A549 (cell line): Measurements from ENCODE around the gene NNAT. TPM values are rescaled to one million over a fixed set of nuclear protein-coding genes. Genes with fewer than 3 reads are reported as not detected.

Experiments used
- ATAC-seq, 2 experiments: fragments of 200-7000 bp in 1 of 2; fragments of >200 bp in 1 of 2; cut with Nextera tagmentation in 1 of 2; cut with Tn5 transposase in 1 of 2; 3 replicates each; pipeline versions ENCODE4 v1.8.0 to v1.9.1; 2018 to 2020; ENCODE audit warnings: mild to moderate bottlenecking in 1 of 2, moderate library complexity in 1 of 2
- CTCF ChIA-PET: fragments of 300-600 bp; sonication (Branson Sonifier 250); formaldehyde crosslinking; extraction: SDS; loops from one replicate; lab custom pipeline; 2021; ENCODE audit warnings: antibody characterized with exemption, inconsistent platforms; lab: Yijun Ruan, JAX
- POLR2A ChIA-PET: fragments of 350-600 bp; formaldehyde crosslinking; extraction: SDS; loops from one replicate; lab custom pipeline; 2021; ENCODE audit warnings: antibody characterized with exemption, inconsistent platforms; lab: Yijun Ruan, JAX
- DNase-seq, 2 experiments: peaks; one replicate each; pipeline versions ENCODE4 v3.0.0 to v3.0.0-alpha.2; 2011 to 2016; ENCODE audit warnings: low read depth in 1 of 2, low spot score in 1 of 2
- FAIRE-seq: peaks from 2 replicates; lab custom pipeline; 2011; peaks lifted over from hg19 to GRCh38; lab: Jason Lieb, UNC
- H3K27ac ChIP-seq, 2 experiments: fragments of >200 bp; sonication (Bioruptor Twin); formaldehyde crosslinking; 3 replicates each; pipeline ENCODE4 v1.5.1; 2016 to 2017
- H3K4me1 ChIP-seq: fragments of >200 bp; sonication (Bioruptor Twin); formaldehyde crosslinking; 3 replicates; pipeline ENCODE4 v1.6.1; 2016
- H3K4me2 ChIP-seq: fragments of >200 bp; sonication (Bioruptor Twin); formaldehyde crosslinking; 3 replicates; pipeline ENCODE4 v1.6.1; 2016
- H3K4me3 ChIP-seq: fragments of >200 bp; sonication (Bioruptor Twin); formaldehyde crosslinking; 3 replicates; pipeline ENCODE4 v1.5.1; 2016
- H3K9me3 ChIP-seq: fragments of >200 bp; sonication (Bioruptor Twin); formaldehyde crosslinking; 3 replicates; pipeline ENCODE4 v1.6.1; 2016
- ESRRA ChIP-seq: fragments of 150-350 bp; IDR thresholded peaks from 2 replicates; pipeline ENCODE4 v1.6.1; 2014; ENCODE audit warnings: mild to moderate bottlenecking, low read length, borderline replicate concordance
- FOSB ChIP-seq: fragments of 250-450 bp; sonication (Bioruptor Pico); IDR thresholded peaks from 2 replicates; pipeline ENCODE4 v1.5.0; 2020; ENCODE audit warnings: mild to moderate bottlenecking, moderate library complexity
- FOXS1 ChIP-seq: fragments of 250-450 bp; sonication (Bioruptor Pico); IDR thresholded peaks from 2 replicates; pipeline ENCODE4 v1.5.0; 2020; ENCODE audit warnings: mild to moderate bottlenecking, moderate library complexity
- GATA3 ChIP-seq: IDR thresholded peaks from 2 replicates; pipeline ENCODE4 v1.6.1; 2012; ENCODE audit warnings: borderline replicate concordance
- KDM5A ChIP-seq: fragments of 200-600 bp; sonication (generic); IDR thresholded peaks from 2 replicates; pipeline ENCODE4 v1.6.1; 2016; ENCODE audit warnings: antibody characterized with exemption, mild to moderate bottlenecking
- MAZ ChIP-seq: fragments of 150-350 bp; IDR thresholded peaks from 2 replicates; pipeline ENCODE4 v1.6.1; 2014; ENCODE audit warnings: antibody characterized with exemption, low read depth, low read length, borderline replicate concordance
- MYC ChIP-seq: IDR thresholded peaks from 2 replicates; pipeline ENCODE4 v1.6.1; 2012; ENCODE audit warnings: mild to moderate bottlenecking, inconsistent platforms, low read length, improper control_type of control experiment, borderline replicate concordance
- PHF8 ChIP-seq: fragments of 200-600 bp; sonication (generic); IDR thresholded peaks from 2 replicates; pipeline ENCODE4 v1.6.1; 2016; ENCODE audit warnings: low read depth, mild to moderate bottlenecking, antibody characterized with exemption, moderate library complexity, borderline replicate concordance
- RNF2 ChIP-seq: fragments of 200-600 bp; sonication (generic); IDR thresholded peaks from 2 replicates; pipeline ENCODE4 v1.6.1; 2016; ENCODE audit warnings: low read depth, mild to moderate bottlenecking, antibody characterized with exemption, moderate library complexity, borderline replicate concordance
- TP53 ChIP-seq: fragments of 250-450 bp; sonication (Bioruptor Pico); IDR thresholded peaks from 2 replicates; pipeline ENCODE4 v1.5.0; 2021; ENCODE audit warnings: mild to moderate bottlenecking, moderate library complexity
- ZC3H11A ChIP-seq: fragments of 450-650 bp; IDR thresholded peaks from 2 replicates; pipeline ENCODE4 v1.6.1; 2014; ENCODE audit warnings: antibody characterized with exemption, mild to moderate bottlenecking
- WGBS: methylation state at CpG from one replicate; pipeline ENCODE4 v1.1.6; 2017; ENCODE audit errors: missing lambda C conversion rate; 5-methylcytosine and 5-hydroxymethylcytosine counted together
- polyA plus RNA-seq, 4 experiments: library from polyadenylated mRNA; depleted of rRNA in 3 of 4; stranded (reverse); fragments of >200 nt; fragmentation: RNase III in 1 of 4; extraction: RNeasy Plus Mini Kit Qiagen cat#74134 plus additional on column Dnase treatment in 1 of 4; gene quantifications; 2 replicates in 3 of 4; 3 replicates in 1 of 4; pipeline ENCODE4 v1.2.3, GENCODE V29; 2011 to 2017
- TF ChIP-seq, protein P1 (sequence below): fragments of 200-600 bp; sonication (generic); IDR thresholded peaks from 2 replicates; pipeline ENCODE4 v1.6.1; 2016; ENCODE audit warnings: antibody characterized with exemption, mild to moderate bottlenecking, moderate library complexity
- TF ChIP-seq, protein P2 (sequence below): fragments of 450-650 bp; IDR thresholded peaks from 2 replicates; pipeline ENCODE4 v1.6.1; 2014; ENCODE audit warnings: antibody characterized with exemption
- TF ChIP-seq, protein P3 (sequence below): fragments of >200 bp; sonication (Bioruptor Twin); formaldehyde crosslinking; IDR thresholded peaks from 3 replicates; pipeline ENCODE4 v1.5.1; 2016
- TF ChIP-seq, protein P4 (sequence below): fragments of >200 bp; sonication (Bioruptor Twin); formaldehyde crosslinking; IDR thresholded peaks from 3 replicates; pipeline ENCODE4 v1.6.1; 2016

Gene NNAT
- polyA plus RNA-seq, 2 of the 4 experiments (the other 2 are of a cell fraction), result not detected

DNA sequence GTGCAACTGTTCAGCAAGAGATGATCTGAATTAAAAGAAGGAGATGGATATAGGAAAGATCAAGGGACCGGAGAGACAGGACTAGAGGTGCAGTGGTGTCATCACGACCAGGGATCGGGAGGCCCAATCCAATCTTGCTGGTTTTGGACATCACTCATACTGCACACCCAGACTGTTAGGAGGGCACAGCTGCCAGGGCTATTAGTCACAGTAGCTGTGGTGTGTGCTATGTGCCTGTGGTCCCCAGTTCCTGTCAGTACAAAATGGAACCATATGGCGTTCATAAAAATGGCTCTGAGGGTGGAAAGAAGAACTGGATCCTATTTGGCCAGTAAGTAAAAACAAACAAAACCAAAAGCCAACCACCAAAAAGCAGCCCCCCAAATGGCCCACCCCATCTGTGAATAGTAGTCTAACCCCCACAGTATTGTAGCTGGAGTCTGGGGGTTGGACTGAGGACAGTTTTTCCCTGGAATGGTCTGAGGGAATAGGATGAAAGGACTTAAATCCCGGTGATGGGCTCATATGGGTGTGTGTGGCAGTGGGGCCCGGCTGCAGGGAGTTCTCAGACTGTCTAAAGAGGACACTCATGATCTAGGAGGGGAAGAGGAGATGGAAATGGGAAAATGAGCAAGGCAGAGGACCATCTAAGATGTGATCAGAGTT is 9.3 kb upstream of the NNAT start (continued):
- TF ChIP-seq, protein P1, sequence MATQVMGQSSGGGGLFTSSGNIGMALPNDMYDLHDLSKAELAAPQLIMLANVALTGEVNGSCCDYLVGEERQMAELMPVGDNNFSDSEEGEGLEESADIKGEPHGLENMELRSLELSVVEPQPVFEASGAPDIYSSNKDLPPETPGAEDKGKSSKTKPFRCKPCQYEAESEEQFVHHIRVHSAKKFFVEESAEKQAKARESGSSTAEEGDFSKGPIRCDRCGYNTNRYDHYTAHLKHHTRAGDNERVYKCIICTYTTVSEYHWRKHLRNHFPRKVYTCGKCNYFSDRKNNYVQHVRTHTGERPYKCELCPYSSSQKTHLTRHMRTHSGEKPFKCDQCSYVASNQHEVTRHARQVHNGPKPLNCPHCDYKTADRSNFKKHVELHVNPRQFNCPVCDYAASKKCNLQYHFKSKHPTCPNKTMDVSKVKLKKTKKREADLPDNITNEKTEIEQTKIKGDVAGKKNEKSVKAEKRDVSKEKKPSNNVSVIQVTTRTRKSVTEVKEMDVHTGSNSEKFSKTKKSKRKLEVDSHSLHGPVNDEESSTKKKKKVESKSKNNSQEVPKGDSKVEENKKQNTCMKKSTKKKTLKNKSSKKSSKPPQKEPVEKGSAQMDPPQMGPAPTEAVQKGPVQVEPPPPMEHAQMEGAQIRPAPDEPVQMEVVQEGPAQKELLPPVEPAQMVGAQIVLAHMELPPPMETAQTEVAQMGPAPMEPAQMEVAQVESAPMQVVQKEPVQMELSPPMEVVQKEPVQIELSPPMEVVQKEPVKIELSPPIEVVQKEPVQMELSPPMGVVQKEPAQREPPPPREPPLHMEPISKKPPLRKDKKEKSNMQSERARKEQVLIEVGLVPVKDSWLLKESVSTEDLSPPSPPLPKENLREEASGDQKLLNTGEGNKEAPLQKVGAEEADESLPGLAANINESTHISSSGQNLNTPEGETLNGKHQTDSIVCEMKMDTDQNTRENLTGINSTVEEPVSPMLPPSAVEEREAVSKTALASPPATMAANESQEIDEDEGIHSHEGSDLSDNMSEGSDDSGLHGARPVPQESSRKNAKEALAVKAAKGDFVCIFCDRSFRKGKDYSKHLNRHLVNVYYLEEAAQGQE, result no peak
- no peak for TF ChIP-seq ZC3H11A

DNA sequence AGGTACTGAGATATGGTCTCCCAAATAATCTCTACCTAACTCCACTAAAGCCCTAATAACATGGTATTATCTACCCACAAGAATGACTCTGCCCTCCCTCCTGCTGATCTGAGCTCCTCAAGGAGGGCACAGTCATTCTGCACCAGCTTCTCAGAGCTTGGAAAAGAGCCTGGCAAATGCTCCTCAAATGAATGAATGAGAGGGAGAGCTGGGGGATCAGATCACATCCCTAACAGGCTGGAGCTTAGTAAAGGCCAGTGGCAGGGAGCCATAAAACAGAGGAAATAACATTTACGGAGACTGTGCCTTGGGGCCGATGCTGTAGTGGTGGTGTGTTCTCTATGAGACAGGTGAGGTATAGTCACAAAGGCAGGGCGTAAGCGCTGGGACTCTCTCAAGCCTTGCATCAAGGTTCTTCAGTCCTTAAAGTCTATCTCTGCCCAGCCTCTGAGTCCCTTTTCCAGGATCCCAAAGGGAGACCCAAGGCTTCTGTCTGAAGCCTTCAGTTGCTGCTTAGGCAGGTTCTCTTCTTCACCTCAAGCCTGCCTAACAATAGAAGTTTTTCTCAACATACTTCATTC is 7.2 kb upstream of the NNAT start:
- no peak for DNase-seq
- 96% methylated on average over 4 of the region's 4 CpGs for WGBS
- Histone ChIP-seq H3K4me3 (no peak overlapping the region), H3K4me2 (no peak overlapping the region)
- ATAC-seq, result no peak
- POLR2A ChIA-PET, result no interaction called here
- no peak for TF ChIP-seq MAZ
- TF ChIP-seq GATA3, result no peak
- TF ChIP-seq, protein P2, sequence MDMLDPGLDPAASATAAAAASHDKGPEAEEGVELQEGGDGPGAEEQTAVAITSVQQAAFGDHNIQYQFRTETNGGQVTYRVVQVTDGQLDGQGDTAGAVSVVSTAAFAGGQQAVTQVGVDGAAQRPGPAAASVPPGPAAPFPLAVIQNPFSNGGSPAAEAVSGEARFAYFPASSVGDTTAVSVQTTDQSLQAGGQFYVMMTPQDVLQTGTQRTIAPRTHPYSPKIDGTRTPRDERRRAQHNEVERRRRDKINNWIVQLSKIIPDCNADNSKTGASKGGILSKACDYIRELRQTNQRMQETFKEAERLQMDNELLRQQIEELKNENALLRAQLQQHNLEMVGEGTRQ, result no peak
- no peak for TF ChIP-seq RNF2
- TF ChIP-seq, protein P3, sequence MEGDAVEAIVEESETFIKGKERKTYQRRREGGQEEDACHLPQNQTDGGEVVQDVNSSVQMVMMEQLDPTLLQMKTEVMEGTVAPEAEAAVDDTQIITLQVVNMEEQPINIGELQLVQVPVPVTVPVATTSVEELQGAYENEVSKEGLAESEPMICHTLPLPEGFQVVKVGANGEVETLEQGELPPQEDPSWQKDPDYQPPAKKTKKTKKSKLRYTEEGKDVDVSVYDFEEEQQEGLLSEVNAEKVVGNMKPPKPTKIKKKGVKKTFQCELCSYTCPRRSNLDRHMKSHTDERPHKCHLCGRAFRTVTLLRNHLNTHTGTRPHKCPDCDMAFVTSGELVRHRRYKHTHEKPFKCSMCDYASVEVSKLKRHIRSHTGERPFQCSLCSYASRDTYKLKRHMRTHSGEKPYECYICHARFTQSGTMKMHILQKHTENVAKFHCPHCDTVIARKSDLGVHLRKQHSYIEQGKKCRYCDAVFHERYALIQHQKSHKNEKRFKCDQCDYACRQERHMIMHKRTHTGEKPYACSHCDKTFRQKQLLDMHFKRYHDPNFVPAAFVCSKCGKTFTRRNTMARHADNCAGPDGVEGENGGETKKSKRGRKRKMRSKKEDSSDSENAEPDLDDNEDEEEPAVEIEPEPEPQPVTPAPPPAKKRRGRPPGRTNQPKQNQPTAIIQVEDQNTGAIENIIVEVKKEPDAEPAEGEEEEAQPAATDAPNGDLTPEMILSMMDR, result no peak
- TF ChIP-seq PHF8, result no peak
- TF ChIP-seq KDM5A, result no peak
- TF ChIP-seq ESRRA, result no peak
- TF ChIP-seq MYC, result no peak
- no peak for TF ChIP-seq TP53 (CRISPR knock-in tag)
- no peak for TF ChIP-seq FOXS1 (CRISPR knock-in tag)
- no peak for TF ChIP-seq FOSB (CRISPR knock-in tag)
- TF ChIP-seq, protein P4, sequence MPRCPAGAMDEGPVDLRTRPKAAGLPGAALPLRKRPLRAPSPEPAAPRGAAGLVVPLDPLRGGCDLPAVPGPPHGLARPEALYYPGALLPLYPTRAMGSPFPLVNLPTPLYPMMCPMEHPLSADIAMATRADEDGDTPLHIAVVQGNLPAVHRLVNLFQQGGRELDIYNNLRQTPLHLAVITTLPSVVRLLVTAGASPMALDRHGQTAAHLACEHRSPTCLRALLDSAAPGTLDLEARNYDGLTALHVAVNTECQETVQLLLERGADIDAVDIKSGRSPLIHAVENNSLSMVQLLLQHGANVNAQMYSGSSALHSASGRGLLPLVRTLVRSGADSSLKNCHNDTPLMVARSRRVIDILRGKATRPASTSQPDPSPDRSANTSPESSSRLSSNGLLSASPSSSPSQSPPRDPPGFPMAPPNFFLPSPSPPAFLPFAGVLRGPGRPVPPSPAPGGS, result no peak
- TF ChIP-seq, all 56 proteins: peak for 0
- Histone ChIP-seq H3K9me3 (no peaks in the 10 kb centered on the region), H3K27ac (no peak overlapping the region), H3K4me1 (no peaks in the 10 kb centered on the region)
- no peak for FAIRE-seq
- CTCF ChIA-PET, result interaction anchor here (0.6 to 2.7 kb wide), 5 partner anchors 20 to 129 kb away, joined by 3 to 9 read pairs (median 4); no protein-coding TSS in a partner anchor
